GM19467 (cell line): ENCODE measurements around the gene GNGT1.

ENCODE experiments used
- ATAC-seq: cut with Tn5 transposase; IDR thresholded peaks from one replicate; pipeline ENCODE4 v1.9.1; 2021; ENCODE audit warnings: mild to moderate bottlenecking, moderate library complexity; ENCODE audit not compliant: unreplicated experiment

Gene GNGT1

GRCh38 chr7:93938293-93938692 is 31.9 kb downstream of the GNGT1 start:
- ATAC-seq, result no peak

- ATAC-seq, result no peak
Observed at GRCh38 chr7:93941945-93942344, 35.6 kb downstream of the GNGT1 start.

- no peak for ATAC-seq
Observed at GRCh38 chr7:93943816-93944540, 37.6 kb downstream of the GNGT1 start.

- ATAC-seq, result no peak
Observed at GRCh38 chr7:93944673-93945072, 38.3 kb downstream of the GNGT1 start.

GRCh38 chr7:93945083-93945482 is 38.7 kb downstream of the GNGT1 start:
- ATAC-seq, result no peak

GRCh38 chr7:93945756-93946535 is 39.6 kb downstream of the GNGT1 start:
- no peak for ATAC-seq

- no peak for ATAC-seq
Observed at GRCh38 chr7:93948106-93948505, 41.7 kb downstream of the GNGT1 start.

GRCh38 chr7:93948873-93949272 is 42.5 kb downstream of the GNGT1 start:
- no peak for ATAC-seq

GRCh38 chr7:93949423-93949822 is 43.1 kb downstream of the GNGT1 start:
- no peak for ATAC-seq

- peak; percentile 50 for ATAC-seq
Observed at GRCh38 chr7:93955304-93955703, 48.9 kb downstream of the GNGT1 start.

GRCh38 chr7:93957767-93958166 is 51.4 kb downstream of the GNGT1 start:
- no peak for ATAC-seq

- ATAC-seq, result no peak
Observed at GRCh38 chr7:93958216-93958615, 51.8 kb downstream of the GNGT1 start.

GRCh38 chr7:93958651-93959050 is 52.3 kb downstream of the GNGT1 start:
- no peak for ATAC-seq
